ENCODE results near the gene KIF25.

The KIF25 gene

GRCh38 chr6:168016176-168016620, 18.7 kb downstream of the KIF25 start:
- DNase-seq (ENCODE audit: low read depth in 2 of 2), result no peak

DNA sequence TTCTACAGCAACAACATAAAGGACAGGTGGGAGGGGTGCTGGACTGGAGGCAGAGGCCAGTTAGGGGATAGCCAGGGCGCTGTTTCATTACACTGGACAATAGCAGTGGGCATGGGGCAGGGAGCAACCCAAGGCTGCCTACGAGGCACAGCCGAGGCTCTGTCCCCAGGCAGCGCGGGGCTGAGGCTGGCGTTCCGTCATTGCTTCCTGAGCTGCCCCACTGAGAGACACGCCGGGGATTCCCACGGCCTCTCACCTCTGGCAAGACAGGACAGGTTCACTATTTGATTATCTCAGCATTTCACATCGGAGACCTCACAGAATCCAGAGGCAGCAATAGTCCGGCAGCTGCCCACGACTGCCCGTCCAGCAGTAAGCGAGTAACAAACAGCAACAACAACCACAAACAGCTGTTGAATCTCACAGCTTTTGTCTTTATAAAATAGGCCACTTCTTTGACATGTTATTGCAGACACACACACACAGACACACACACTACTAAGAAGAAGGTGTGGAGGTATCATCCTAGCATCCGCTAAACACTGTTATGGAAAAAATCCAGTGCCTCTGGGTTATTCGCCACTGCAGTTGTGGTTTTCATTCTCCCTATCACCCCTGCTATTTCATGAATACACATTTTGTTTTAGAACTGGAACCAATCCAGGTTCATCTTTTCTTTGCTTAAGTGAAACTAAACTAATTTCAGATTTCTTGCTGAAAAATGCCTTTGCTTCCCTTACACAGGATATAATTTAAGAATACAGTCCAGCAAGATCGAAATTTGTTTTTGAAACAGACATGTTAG, 19.5 kb downstream of the KIF25 start:
- no peak for DNase-seq (ENCODE audit: low read depth in 2 of 2)

DNA sequence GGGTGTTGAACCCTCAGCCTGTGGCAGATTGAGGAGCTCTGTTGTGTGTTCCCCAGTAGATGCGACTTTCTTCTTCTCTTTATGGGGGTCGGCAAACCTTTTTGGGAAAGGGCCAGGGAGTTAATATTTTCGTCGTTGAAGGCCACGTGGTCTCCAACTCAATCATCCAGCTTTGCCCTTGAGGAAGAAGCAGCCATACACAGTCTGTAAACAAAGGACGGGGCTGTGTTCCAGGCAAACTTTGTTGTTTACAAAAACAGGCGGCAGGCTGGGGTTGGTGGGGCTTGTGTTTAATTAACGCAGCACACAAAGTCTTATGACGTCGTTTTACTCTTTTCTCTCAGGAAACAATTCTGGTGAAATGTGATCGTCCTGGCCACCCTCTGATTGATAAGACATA, 20.2 kb downstream of the KIF25 start:
- DNase-seq (ENCODE audit: low read depth in 2 of 2), result no peak

DNA sequence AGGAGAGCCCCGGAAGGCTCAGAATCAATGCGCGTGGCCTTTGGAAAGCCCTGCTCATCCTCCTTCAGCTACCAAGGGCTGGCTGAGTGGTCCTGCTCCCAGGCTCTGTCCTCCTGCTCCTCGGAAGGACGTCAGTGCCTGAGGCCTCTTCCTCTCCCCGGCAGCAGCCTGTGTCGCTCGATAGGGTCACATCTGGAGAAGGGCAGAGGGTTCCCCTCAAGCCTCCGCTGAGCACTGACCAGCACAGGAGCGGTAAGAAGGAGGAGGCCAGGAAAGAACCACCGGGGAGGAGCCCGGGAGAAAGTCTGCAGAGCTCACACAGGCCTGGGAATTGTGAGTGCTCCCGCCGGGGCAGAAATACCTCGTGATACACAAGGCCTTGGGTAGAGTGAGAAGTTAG, 21.2 kb downstream of the KIF25 start:
- no peak for DNase-seq (ENCODE audit: low read depth in 2 of 2)

GRCh38 chr6:168020242-168020641, 22.8 kb downstream of the KIF25 start:
- no peak for DNase-seq (ENCODE audit: low read depth in 2 of 2)

DNA sequence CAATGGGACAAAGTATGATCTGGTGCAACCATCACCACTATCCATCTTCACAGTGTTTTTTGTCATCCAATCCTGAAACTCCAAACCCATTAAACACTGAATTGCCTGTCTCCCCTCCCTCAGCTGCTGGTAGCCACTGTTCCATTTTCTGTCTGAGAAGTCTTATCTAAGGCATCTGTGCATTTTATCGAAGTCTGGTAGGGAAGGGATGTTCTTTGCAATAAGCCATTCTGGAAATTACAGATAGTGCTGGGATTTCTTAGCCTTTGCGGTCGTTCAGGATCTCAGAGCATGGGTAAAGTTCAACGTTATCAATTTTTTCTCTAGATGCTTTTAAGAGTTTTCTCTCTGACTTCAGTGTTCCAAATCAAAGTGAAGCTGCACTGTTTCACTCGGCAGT, 24.1 kb downstream of the KIF25 start:
- DNase-seq (ENCODE audit: low read depth in 2 of 2), result no peak

- DNase-seq (ENCODE audit: low read depth in 2 of 2), result no peak
Measured at GRCh38 chr6:168022488-168023321, 25.2 kb downstream of the KIF25 start.

- DNase-seq (ENCODE audit: low read depth in 2 of 2), result no peak
Measured at GRCh38 chr6:168024951-168025510, 27.6 kb downstream of the KIF25 start.

DNA sequence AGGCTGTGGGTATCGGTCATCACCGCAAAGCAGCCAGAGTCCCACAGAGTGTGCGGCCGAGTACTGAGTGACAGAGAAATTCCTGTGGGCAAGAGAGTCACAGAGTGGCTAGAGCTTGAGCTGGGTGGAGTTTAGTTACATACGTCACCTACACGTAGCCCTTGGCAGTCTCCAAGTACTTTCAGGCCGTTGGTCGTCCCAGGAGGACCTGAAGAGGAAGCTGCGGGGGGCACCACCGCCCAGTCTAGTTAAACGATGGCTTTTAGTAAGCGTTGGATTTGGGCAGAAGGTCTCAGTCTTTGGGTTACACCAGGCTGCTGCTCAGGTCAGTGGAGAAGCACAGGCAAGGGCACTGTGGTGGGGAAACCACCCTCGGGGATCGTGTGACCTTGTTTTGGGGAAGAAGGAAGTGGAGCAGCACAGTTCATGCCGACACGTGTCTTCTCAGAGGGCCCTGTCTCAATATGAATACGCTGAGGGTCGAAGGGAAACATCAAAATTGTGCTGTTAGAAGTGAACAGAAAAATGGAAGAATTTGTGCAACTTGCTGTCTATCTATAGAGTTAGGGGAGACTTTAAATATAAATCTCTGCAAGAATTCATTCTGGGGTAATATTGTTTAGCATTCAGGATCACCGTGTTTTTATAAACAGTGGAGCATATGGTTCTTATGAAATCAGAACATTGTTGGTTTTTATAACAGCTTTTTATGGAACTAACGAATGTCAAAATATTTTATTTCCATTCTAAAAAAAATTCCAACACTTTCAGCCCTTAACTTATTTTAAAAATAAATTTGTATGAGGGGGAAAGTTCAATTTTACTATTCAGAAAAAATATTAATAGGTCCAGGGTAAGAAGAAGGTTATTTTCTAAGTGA, 28.6 kb downstream of the KIF25 start:
- DNase-seq (ENCODE audit: low read depth in 2 of 2), result no peak

GRCh38 chr6:168026925-168027324, 29.5 kb downstream of the KIF25 start:
- no peak for DNase-seq (ENCODE audit: low read depth in 2 of 2)

DNA sequence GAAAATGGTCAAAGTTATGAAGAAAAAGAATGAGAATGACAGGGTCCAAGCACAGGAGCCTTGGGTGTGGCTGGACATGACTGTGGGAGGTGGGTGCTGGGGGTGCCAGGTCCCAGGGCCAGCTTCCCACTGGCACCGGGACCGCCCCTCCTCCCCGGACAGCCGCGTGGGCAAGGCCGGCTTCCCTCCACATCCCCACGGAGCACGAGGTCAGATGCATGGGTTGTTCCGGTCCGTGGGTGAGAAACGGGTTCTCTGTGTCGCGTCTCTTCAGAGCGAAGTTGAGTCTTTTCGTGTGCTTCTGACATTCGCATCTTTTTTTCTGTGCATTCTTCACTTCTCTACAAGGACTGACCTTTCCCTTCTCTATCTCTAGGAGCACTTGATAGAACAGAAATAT, 30.1 kb downstream of the KIF25 start:
- no peak for DNase-seq (ENCODE audit: low read depth in 2 of 2)

DNA sequence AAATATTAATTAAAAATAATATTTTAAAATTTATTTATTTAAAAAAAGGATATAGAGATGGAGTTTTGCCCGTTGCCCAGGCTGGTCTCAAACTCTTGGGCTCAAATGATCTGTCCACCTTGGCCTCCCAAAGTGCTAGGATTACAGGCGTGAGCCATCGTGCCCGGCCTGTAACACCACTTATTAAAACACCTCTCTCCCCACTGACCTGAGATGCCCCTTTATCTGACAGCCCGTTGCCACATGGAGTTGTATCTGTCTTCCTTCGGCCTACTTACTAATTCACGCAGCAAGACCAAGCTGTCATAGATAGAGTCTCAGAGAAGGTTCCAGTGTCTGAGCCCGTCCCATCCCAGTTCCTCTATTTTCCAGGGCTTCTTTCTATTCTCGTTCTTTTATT, 30.7 kb downstream of the KIF25 start:
- DNase-seq (ENCODE audit: low read depth in 2 of 2), result no peak

DNA sequence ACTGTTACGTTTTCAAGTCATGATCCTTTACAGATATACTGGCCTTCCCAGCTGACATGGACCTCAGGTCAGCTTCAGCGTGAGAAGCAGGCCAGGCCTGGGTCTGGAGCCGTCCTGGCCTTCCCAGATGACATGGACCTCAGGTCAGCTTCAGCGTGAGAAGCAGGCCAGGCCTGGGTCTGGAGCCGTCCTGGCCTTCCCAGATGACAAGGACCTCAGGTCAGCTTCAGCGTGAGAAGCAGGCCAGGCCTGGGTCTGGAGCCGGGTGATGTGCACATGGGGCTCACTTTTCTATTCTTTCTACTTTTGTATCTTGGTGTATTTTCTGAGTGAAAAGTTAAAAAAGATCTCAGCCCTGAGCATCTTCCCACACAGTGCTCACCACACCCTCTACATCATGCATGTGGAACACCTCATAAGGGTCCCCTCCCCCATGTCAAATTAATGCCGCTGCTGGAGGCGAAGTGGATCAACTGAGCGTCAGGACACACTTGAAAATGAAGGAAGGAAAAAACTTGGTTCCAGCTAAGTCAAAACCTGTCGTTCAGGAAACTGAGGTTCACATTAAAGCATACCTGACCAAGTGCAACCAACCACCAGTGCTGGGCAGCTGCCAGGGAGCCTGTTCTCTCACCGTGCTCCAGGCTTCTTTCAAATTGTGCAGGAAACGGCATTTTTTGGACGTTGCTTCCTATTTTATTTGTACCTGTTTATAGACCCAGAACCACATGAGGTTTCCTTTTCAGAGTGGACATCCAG, 32.2 kb downstream of the KIF25 start:
- DNase-seq (ENCODE audit: low read depth in 2 of 2), result no peak

DNA sequence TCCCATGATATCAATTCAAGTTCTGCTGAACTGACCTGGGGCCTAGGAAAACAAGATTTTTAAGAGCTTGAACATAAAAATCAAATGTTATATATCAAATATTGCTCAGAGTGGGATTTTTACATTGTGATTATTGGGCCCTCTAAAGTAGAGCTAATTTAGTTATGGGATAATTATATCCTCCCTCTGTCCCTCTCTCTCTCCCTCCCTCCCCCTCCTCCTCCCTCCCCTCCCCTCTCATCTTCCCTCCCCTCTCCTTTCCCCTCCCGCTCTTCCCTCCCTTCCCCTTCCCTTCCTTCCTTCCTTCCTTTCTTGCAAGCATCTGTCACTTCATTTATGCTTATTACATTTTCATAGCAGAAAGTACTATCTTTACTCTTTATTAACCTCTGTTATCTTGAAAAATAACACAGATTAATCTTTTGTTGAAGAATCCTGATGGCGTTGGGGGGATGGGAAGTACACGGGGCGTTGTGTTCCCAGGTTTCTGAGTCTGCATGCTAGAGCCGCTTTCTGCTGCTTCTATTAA, 32.8 kb downstream of the KIF25 start:
- no peak for DNase-seq (ENCODE audit: low read depth in 2 of 2)

DNA sequence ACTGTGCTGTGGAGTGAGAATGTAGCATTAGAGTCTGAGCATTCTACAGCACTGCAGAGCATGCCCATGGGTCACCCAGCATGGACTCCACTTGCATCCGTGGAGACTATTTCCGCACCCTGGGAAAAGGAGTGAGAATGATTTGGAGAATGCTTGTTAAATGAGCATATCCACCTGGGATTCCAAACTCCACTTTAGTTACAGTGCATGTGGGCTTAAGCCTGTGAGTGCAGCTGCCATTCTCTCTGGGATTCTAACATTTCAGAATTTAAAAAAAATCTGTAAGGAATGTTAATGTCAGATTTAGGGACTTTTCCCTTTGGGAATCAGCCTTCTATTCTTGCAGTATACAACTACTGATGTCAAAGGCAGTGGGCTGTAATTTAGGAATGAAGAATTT, 33.4 kb downstream of the KIF25 start:
- DNase-seq (ENCODE audit: low read depth in 2 of 2), result no peak

DNA sequence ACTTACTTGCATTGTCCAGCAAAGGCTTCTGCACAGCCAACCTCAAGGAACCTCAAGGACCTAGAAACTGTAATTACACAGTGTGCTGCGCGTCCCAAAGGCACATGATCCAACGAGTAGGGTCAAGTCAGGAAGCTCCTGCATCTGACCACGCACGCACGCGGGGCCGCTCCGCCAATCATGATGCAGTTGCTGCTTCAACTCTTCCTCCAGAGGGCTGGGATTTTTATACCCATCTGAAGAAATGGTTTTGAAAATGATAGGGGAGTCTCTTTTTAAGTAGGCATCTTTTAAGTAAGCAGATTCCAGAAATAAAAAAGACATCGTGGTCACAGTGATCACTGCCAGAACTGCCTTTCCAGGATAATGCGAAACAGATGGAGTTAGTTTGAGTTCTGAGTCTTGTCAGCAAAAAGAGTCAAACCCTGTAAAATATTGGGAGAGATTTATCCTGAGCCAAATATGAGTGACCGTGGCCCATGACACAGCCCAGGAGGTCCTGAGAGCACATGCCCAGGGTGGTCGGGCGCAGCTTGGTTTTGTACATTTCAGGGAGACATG, 34.0 kb downstream of the KIF25 start:
- no peak for DNase-seq (ENCODE audit: low read depth in 2 of 2)

- no peak for DNase-seq (ENCODE audit: low read depth in 2 of 2)
Measured at GRCh38 chr6:168032005-168032760, 34.7 kb downstream of the KIF25 start.

DNA sequence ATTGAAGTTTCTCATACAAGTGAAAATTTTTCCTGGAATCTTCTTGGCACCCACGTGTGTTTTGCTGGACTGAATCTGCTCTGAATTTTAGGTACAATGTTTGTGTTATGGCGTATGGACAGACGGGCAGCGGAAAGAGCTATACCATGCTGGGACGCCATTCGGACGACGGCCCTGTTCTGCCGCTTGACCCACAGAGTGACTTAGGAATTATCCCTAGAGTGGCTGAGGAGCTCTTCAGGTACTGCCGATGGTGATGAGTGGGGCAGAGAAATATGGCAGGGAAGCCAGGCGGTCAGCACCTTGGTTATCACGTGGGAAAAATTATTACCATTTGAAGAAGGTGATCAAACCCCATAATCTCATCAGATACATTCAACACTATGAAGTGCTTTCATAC, 36.3 kb downstream of the KIF25 start:
- DNase-seq (ENCODE audit: low read depth in 2 of 2), result no peak

GRCh38 chr6:168034537-168034936, 37.1 kb downstream of the KIF25 start:
- DNase-seq (ENCODE audit: low read depth in 2 of 2), result no peak

Measured in stimulated activated CD4-positive, alpha-beta T cell treated with anti-CD3 and anti-CD28 coated beads, Interleukin-1b, Interleukin-23, amount 100 ng/mL, for 4 hours (primary cell).